Adipose tissue (tissue), 3 donors: ENCODE results near the gene ALOX5. TPM values are rescaled to one million over a fixed set of nuclear protein-coding genes. Genes with fewer than 3 reads are reported as not detected.
"Not testable (repeated sequence)": the region's sequence is repeated elsewhere in the genome, so short reads cannot be mapped to it uniquely, and the experiment has no call there.

ENCODE experiments used
- H3K27ac ChIP-seq: one replicate; pipeline ENCODE4 v1.5.1; 2013; ENCODE audit warnings: low read depth, low read length
- WGBS, 3 donors: extraction: QIAGEN DNeasy Blood & Tissue Kit; methylation state at CpG; one replicate each; pipeline ENCODE4 v1.1.7; 2013; 5-methylcytosine and 5-hydroxymethylcytosine counted together
- polyA plus RNA-seq, 3 donors: library from polyadenylated mRNA; stranded (reverse); fragments of 200-250 nt; gene quantifications; one replicate each; pipeline ENCODE4 v1.2.3, GENCODE V29; 2013
- donor health status: healthy with polysubstance abuse.
- donor health status: Bipolar disorder and iron deficiency.
- donor health status: healthy.

Gene ALOX5
- polyA plus RNA-seq = 10 to 100 TPM; 11.7 to 45.0 (median 23.4) TPM

DNA sequence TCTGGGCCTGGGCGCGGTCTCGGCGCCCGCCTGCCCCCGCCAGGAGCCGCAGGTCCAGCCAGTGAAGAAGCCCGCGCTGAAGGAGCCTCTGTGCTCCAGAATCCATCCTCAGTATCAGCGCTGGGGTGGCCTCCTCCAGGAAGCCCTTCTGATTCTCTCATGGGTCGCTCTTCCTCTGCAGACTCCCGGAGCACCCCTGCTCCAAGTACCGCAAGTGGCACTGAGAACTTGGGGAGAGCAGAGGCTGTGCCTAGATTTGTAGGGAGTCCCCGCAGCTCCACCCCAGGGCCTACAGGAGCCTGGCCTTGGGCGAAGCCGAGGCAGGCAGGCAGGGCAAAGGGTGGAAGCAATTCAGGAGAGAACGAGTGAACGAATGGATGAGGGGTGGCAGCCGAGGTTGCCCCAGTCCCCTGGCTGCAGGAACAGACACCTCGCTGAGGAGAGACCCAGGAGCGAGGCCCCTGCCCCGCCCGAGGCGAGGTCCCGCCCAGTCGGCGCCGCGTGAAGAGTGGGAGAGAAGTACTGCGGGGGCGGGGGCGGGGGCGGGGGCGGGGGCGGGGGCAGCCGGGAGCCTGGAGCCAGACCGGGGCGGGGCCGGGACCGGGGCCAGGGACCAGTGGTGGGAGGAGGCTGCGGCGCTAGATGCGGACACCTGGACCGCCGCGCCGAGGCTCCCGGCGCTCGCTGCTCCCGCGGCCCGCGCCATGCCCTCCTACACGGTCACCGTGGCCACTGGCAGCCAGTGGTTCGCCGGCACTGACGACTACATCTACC, at the start of gene ALOX5:
TSS of gene ALOX5 (plus strand) at position 641 of the 774 bp plus-strand sequence. CDS start at position 705, 64 bp downstream.
- no peak within 1 kb of the TSS for H3K27ac ChIP-seq
- 1 to 2% (median 1%) methylated on average over 28 to 59 of the region's 59 CpGs for WGBS, 3 donors

DNA sequence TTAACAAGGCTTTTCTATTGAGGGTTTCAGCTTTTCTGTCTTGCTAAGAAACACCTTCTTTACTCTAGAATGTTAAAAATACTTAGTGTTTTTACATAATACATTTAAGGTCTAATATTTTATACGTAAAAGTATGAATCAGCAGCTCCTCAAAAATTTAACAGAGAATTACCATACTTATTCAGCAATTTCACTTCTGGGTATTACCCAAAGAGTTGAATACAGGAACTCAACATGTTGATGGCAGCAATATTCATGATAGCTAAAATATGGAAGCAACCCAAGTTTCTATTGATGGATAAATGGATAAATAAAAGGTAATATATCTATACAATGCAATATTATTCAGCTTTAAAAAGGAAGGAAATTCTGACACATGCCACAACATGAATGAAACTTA, 48.9 kb upstream of the ALOX5 start:
- 60 to 84% (median 82%) methylated on average over 1 of the region's 1 CpG for WGBS, 3 donors
- no peak overlapping the region for H3K27ac ChIP-seq

DNA sequence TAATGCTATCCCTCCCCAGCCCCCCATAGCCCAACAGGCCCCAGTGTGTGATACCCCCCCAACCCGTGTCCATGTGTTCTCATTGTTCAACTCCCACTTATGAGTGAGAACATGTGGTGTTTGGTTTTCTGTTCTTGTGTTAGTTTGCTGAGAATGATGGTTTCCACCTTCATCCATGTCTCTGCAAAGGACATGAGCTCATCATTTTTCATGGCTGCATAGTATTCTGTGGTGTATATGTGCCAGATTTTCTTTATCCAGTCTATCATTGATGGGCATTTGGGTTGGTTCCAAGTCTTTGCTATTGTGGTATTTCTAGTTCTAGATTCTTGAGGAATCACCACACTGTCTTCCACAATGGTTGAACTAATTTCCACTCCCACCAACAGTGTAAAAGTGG, 47.2 kb upstream of the ALOX5 start:
- not testable (repeated sequence) for H3K27ac ChIP-seq
- 88 to 100% (median 93%) methylated on average over 1 of the region's 1 CpG for WGBS, 3 donors

DNA sequence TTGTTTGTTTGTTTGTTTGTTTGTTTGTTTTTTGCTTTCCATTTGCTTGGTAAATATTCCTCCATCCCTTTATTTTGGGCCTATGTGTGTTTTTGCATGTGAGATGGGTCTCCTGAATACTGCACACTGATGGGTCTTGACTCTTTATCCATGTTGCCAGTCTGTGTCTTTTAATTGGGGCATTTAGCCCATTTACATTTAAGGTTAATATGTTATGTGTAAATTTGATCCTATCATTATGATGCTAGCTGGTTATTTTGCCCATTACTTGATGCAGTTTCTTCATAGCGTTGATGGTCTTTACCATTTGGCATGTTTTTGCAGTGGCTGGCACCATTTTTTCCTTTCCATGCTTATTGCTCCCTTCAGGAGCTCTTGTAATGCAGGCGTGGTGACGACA, 42.2 kb upstream of the ALOX5 start:
- not testable (repeated sequence) for H3K27ac ChIP-seq
- 85 to 91% (median 87%) methylated on average over 3 of the region's 3 CpGs for WGBS, 3 donors

DNA sequence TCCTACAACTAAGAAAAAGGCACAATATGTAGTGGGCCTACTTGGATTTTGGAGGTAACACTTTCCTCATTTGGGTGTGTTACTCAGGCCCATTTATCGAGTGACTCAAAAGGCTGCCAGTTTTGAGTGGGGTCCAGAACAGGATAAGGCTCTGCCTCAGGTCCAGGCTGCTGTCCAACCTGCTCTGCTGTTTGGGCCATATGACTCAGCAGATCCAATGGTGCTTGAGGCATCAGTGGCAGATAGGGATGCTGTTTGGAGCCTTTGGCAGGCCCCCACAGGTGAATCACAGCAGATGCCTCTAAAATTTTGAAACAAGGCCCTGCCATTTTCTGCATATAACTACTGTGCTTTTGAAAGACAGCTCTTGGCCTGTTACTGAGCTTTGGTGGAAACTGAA, 34.1 kb upstream of the ALOX5 start:
- no peak overlapping the region for H3K27ac ChIP-seq
- WGBS, 3 donors = 89 to 98% (median 97%) methylated on average over 1 of the region's 1 CpG

DNA sequence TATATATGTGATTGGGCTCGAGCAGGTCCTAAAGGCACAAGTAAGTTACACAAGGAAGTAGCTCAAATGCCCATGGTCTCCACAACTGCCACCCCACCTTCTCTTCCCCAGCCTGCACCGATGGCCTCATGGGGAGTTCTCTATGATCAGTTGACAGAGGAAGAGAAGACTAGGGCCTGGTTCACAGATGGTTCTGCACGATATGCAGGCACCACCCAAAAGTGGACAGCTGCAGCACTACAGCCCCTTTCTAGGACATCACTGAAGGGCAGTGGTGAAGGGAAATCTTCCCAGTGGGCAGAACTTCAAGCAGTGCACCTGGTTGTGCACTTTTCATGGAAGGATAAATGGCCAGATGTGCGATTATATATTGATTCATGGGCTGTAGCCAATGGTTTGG, 33.6 kb upstream of the ALOX5 start:
- H3K27ac ChIP-seq = not testable (repeated sequence)
- WGBS, 3 donors = 71 to 83% (median 81%) methylated on average over 4 of the region's 4 CpGs

DNA sequence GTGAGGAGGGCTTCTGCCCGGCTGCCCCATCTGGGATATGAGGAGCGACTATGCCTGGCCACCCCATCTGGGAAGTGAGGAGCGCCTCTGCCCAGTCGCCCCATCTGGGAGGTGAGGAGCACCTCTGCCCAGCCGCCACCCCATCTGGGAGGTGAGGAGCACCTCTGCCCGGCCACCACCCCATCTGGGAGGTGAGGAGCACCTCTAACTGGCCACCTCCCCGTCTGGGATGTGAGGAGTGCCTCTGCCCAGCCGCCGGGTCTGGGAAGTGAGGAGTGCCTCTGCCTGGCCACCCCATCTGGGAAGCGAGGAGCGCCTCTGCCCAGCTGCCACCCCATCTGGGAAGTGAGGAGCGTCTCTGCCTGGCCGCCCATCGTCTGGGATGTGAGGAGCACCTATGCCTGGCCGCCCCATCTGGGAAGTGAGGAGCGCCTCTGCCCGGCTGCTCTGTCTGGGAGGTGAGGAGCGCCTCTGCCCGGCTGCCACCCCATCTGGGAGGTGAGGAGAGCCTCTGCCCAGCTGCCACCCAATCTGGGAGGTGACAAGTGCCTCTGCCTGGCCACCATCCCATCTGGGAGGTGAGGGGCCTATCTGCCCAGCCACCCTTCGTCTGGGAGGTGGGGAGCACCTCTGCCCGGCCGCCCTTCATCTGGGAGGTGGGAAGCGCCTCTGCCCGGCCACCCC, 27.2 kb upstream of the ALOX5 start:
- 84 to 91% (median 85%) methylated on average over 22 to 24 of the region's 24 CpGs for WGBS, 3 donors
- H3K27ac ChIP-seq = not testable (repeated sequence)

DNA sequence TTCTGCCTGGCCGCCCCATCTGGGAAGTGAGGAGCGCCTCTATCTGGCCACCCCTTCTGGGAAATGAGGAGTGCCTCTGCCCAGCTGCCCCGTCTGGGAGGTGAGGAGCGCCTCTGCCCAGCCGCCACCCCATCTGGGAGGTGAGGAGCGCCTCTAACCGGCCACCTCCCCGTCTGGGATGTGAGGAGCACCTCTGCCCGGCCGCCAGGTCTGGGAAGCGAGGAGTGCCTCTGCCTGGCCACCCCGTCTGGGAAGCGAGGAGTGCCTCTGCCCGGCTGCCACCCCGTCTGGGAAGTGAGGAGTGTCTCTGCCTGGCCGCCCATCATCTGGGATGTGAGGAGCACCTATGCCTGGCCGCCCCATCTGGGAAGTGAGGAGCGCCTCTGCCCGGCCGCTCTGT, 26.6 kb upstream of the ALOX5 start:
- WGBS, 3 donors = 90 to 95% (median 94%) methylated on average over 14 to 20 of the region's 20 CpGs
- H3K27ac ChIP-seq = not testable (repeated sequence)

DNA sequence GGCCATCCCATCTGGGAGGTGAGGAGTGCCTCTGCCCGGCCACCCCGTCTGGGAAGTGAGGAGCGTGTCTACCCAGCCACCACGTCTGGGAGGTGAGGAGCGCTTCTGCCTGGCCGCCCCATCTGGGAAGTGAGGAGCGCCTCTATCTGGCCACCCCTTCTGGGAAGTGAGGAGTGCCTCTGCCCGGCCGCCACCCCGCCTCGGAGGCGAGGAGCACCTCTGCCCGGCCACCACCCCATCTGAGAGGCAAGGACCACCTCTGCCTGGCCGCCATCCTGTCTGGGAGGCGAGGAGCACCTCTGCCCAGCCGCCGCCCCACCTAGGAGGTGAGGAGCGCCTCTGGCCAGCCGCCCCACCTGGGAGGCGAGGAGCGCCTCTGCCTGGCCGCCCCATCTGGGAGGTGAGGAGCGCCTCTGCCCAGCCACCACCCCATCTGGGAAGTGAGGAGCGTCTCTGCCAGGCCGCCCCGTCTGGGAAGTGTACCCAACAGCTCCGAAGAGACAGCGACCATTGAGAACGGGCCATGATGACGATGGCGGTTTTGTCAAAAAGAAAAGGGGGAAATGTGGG, 25.7 kb upstream of the ALOX5 start:
- not testable (repeated sequence) for H3K27ac ChIP-seq
- WGBS, 3 donors = 92 to 96% (median 92%) methylated on average over 25 to 31 of the region's 31 CpGs

DNA sequence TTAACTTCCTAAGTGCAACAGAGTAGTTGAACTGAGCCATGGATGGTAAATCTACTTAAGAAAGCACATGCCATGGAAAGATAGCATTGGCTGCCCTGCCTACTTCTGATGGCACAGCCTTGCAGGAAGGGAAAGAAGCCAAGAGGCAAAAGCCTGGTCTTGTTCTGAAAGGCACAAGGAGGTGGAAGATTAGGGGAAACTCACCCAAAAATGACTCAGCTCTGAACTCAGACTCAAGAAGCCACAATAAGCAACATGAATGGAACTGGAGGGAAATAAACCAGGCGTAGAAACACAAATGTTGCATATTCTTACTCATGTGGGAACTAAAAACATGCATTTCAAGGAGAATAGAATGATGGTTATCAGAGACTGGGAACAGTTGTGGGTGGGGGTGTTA, 20.8 kb upstream of the ALOX5 start:
- WGBS, 3 donors = 75 to 83% (median 78%) methylated on average over 1 of the region's 1 CpG
- H3K27ac ChIP-seq = no peak overlapping the region

DNA sequence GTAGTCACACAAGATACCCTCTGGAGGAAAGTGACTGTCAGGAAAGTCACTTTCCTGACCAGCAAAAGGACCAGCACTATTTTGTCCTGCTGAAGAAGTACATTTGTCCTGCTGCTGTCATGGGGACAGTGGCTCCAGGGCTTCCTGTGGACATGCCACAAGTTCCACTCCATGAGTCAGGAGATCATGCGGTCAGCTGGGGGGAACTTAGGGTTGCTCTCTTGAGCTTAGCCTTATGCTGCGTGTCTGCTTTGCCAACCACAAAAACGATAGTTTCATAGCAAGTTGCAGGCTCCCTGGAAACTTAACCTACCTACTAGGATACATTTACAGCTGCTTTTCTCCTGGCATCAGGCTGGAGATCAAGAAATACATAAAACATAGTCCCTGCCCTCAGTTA, 19.8 kb upstream of the ALOX5 start:
- H3K27ac ChIP-seq = no peak overlapping the region
- WGBS, 3 donors = 76 to 81% (median 78%) methylated on average over 3 of the region's 3 CpGs

DNA sequence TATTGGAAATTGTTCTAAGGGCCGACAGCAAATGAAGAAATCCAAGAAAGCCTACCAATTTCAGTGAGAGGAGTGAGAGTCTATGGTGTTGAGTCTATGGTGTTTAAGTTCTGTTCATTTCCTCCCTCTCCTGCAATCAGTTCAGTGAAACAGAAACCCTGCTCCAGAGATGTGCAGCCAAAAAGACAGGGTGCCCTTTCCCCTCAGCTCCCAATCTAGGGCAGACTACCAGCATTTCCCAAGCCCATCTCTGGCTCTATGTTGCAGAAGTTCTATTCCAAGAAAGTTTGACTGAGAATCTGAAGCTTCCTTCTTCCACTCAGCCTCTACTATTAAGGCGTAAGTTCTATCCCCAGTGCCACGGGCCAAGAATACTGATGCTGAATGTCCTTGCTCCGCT, 18.5 kb upstream of the ALOX5 start:
- 82 to 92% (median 87%) methylated on average over 4 of the region's 4 CpGs for WGBS, 3 donors
- H3K27ac ChIP-seq = no peak overlapping the region

DNA sequence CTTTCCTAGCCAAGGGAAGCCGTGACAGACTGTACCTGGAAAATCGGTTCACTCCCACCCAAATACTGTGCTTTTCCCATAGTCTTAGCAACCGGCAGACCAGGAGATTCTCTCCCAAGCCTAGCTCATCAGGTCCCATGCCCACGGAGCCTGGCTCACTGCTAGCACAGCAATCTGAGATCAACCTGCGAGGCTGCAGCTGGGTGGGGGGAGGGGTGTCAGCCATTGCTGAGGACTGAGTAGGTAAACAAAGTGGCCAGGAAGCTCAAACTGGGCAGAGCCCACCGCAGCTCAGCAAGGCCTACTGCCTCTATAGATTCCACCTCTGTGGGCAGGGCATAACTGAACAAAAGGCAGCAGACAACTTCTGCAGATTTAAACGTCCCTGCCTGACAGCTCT, 15.1 kb upstream of the ALOX5 start:
- H3K27ac ChIP-seq = not testable (repeated sequence)
- WGBS, 3 donors = 65 to 72% (median 68%) methylated on average over 7 of the region's 7 CpGs

DNA sequence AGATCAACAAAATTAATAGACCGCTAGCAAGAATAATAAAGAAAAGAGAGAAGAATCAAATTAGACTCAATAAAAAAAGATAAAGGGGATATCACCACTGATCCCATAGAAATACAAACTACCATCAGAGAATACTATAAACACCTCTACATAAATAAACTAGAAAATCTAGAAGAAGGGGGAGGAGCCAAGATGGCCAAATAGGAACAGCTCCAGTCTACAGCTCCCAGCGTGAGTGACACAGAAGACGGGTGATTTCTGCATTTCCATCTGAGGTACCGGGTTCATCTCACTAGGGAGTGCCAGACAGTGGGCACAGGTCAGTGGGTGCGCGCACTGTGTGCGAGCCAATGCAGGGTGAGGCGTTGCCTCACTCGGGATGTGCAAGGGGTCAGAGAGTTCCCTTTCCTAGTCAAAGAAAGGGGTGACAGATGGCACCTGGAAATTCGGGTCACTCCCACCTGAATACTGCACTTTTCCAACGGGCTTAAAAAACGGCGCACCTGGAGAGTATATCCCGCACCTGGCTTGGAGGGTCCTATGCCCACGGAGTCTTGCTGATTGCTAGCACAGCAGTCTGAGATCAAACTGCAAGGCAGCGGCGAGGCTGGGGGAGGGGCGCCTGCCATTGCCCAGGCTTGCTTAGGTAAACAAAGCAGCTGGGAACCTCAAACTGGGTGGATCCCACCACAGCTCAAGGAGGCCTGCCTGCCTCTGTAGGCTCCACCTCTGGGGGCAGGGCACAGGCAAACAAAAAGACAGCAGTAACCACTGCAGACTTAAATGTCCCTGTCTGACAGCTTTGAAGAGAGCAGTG, 11.8 kb upstream of the ALOX5 start:
- WGBS, 3 donors = 56 to 65% (median 62%) methylated on average over 18 of the region's 18 CpGs
- H3K27ac ChIP-seq = not testable (repeated sequence)

DNA sequence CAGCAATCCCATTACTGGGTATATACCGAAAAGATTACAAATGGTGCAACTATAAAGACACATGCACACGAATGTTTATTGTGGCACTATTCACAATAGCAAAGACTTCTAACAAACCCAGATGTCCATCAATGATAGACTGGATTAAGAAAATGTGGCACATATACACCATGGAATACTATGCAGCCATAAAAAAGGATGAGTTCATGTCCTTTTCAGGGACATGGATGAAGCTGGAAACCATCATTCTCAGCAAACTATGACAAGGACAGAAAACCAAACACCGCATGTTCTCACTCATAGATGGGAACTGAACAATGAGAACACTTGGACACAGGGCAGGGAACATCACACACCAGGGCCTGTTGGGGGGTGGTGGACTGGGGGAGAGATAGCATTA, 6.4 kb upstream of the ALOX5 start:
- H3K27ac ChIP-seq = not testable (repeated sequence)
- WGBS, 3 donors = 87 to 92% (median 88%) methylated on average over 3 of the region's 3 CpGs

DNA sequence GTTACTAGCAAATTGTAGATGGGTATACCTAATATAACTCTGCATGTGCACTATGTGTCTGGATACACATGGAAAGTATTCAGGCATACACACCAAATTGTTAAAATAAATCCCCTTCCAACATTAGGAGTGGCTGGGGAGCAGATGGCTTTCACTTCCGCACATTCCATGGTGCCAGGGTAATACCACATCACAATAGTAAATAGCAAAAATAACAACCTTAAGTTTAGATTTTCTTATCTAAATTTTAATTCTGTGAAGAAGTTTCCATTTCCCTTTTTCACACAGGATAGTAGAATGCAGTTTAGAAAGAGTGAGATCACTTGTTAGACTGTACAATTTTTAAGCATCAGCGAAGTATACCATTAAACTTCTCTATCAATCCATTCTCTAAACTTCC, 5.8 kb upstream of the ALOX5 start:
- H3K27ac ChIP-seq = no peak overlapping the region
- WGBS, 3 donors = 95 to 96% (median 96%) methylated on average over 2 of the region's 2 CpGs

DNA sequence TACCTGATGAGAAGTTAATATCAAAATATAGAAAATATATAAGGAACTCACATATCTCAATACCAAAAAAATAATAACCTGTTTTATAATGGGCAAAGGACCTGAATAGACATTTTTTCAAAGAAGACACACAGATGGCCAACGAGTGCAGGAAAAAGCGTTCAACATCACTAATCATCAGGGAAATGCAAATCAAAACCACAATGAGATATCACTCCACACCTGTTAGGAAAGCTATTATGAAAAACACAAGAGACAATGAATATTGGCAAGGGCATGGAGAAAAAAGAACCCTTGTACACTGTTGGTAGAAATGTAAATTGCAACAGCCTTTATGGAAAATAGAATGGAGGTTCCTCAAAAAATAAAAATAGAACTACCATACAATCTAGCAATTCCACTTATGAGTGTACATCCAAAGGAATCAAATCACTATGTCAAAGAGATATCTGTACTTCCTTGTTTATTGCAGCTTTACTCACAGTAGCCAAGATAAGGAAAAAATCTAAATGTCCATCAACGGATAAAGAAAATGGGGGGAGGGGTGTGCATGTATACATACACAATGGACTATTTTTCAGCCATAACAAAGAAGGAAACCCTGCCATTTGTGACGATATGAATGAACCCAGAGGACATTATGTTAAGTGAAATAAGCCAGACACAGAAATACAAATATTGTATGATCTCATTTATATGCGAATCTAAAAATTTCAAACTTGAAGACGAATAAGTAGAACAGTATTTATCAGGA, 3.6 kb upstream of the ALOX5 start:
- no peak overlapping the region for H3K27ac ChIP-seq
- 71 to 76% (median 72%) methylated on average over 6 of the region's 6 CpGs for WGBS, 3 donors

DNA sequence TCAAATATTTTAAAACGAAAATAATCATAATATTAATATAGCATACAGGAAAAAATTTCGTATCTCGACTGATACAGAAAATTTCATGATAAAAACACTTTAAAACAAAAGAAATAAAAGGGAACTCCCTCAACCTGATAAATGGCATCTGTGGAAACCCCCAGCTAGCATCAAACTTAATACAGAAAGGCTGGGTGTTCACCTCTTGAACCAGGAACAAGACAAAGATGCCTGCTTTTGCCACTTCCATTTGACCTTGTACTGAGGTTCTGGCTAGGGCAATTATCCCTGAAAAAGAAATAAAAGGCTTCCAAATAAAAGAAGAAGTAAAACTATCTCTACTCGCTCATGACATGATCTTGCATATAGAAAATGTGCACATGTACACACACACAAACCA, 2.5 kb upstream of the ALOX5 start:
- WGBS, 3 donors = 63 to 77% (median 66%) methylated on average over 4 of the region's 4 CpGs
- H3K27ac ChIP-seq = no peak overlapping the region
